COR-L47 (cell line): ENCODE data around the gene HOXB13.
A peak's percentile ranks its signal among the peaks of the same experiment; 100 is the strongest.

ENCODE experiments used
- DNase-seq: peaks from one replicate; lab custom pipeline; 2025; lab: John Stamatoyannopoulos, UW

The HOXB13 gene

DNA sequence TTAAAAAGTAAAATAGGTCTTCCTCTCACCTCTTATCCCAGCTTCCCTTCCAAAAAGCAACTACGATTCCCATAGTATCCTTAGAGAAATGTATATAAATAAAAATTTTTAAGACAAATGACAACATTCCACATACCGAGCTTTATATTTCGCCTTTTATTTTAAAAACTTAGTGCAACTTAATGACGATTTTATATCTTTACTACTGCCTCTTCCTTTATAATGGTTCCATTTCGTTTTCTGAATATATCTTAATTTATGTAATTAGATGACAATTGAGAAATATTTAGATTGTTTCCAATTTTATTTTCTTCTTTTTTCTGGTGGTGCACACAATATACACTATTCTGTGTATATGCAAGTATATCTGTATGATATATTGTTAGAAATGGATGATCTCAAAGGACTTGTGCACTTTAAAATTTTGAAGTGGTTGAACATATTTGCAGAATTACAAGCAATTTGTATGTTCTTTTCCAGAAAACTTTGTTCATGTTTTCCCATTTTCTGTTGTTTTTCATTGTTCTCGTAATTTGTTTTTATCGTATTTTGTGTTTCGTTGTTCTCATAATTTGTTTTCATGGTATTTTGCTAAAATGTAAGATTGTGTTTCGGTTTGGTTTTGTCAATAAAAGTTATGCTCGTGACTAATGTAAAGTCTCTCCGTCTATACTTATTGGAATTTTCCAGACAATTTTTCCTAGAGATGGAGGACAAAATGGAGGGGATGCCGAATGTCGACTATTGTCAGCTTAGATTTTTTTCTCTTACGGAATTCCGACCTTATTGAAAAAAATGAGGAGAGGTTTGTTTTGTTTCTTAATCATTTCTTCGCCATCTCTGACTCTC, 20.4 kb upstream of the HOXB13 start:
- no peak for DNase-seq

DNA sequence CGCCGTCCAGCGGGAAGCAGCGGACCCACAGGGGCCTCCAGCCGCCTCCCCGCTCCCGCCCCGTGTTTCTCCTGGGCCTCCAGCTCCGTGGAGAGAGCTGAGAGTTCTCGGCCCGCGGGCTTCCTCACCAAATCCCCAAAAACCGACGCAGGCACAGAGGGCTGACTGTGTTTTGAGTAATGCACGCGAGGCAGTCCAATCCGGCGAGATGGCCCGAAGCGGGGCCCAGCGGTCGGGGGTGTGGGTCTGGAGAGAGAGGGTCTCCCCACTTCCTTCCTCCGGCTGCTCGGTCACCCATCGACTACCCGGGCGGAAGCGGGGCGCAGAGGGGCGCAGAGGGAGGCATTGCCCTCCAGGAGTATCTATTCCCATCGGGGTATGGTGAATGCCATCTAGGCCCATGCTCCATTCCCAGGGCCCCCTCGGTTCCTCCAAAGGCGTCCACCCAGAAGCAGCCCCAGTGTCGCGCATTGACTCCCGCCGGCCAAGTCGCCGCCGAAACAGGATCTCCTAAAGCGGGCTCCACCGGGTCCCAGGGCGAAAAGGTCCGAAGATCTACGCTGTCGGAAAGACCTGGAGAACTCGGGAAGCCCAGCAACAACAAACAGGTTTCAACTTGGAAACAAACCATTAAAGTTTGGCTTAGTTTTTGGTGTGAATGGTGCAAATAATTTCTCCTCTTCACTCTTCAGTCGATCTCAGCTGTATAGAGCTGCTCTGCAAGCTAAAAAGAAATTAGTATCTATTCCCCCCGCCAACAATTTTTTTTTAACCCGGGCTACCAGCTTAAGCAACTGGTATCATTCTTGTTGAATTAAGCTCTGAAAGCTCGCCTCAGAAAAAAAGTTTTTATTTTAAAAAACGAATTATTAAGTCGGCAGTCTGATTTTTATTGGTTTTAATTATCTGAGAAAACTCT, 19.2 kb upstream of the HOXB13 start:
- DNase-seq: no peak

GRCh38 chr17:48746916-48747444, 18.4 kb upstream of the HOXB13 start:
- no peak for DNase-seq

- DNase-seq: peak; percentile 42
Measured at GRCh38 chr17:48745381-48746275, 17.1 kb upstream of the HOXB13 start.

DNA sequence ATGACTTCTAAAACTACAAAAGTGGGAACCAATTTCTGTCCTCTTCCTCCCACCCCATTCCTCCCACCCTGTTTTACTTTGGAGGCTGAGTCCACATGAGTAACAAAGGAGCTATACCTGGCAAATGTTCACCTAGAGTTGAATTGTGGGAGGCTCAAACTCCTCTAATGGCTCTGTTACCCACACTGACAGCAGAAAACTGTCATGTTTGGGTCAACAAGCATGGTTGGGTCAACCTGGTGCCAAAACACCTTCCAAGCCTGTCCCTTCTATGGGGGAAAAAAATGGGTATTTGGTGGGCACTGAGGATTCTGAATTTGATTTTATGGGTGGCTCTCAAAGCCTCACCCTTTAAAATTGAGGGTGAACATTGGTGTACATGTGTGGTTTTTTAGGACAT, 12.0 kb upstream of the HOXB13 start:
- DNase-seq: no peak

DNA sequence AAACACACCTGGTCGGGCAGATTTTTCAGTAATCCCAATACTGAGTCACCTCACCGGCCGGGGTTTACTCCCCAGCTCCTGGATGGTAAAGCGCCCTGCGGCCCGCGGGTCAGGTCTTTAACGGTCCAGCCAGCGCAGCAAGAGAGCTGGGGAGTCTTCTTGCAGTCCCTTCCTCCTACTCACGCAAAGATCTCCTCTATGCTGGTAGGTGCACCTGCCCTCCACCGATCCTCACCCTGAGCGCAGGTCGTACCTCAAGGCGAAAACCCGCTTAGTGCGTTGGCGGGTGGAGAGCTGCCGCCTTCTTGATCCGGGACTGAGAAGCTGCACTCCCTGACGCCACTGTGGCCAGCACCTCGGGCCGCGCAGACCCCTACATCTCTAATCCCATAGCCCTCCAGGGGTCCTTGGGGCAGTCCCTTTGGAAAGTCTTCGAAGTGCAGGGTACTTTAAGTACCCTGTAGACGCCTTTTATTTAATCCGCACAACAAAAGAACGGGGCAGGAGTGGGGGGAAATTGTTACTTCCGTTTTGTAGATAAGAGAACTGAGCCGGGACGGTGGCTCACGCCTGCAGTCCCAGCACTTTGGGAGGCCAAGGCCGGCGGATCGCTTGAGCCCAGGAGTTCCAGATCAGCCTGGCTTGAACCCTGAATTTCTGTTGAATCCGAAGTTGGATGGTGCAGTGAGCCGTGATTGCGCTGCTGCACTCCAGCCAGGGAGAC, 10.4 kb upstream of the HOXB13 start:
- no peak for DNase-seq

DNA sequence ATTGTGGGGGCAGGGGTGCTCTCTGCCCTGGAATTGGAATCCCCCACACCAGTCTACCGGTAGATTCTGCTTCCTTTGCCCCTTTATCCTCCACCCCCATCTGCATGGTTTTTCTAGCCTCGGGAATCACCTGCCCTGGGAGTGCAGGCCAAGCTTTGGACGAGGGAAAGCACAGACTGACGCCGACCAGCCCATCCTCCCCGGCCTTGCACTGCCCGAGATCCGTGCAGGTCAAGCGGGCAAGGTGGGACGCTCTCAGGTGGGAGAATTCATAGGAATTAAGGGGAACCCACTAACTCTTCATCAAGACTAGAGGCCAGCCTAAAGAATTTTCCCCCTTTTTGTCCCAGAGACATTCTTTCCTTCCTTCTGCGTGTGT, 9.9 kb upstream of the HOXB13 start:
- no peak for DNase-seq

- DNase-seq: no peak
Measured at GRCh38 chr17:48737330-48738043, 8.9 kb upstream of the HOXB13 start.

GRCh38 chr17:48735062-48735351, 6.5 kb upstream of the HOXB13 start:
- no peak for DNase-seq

DNA sequence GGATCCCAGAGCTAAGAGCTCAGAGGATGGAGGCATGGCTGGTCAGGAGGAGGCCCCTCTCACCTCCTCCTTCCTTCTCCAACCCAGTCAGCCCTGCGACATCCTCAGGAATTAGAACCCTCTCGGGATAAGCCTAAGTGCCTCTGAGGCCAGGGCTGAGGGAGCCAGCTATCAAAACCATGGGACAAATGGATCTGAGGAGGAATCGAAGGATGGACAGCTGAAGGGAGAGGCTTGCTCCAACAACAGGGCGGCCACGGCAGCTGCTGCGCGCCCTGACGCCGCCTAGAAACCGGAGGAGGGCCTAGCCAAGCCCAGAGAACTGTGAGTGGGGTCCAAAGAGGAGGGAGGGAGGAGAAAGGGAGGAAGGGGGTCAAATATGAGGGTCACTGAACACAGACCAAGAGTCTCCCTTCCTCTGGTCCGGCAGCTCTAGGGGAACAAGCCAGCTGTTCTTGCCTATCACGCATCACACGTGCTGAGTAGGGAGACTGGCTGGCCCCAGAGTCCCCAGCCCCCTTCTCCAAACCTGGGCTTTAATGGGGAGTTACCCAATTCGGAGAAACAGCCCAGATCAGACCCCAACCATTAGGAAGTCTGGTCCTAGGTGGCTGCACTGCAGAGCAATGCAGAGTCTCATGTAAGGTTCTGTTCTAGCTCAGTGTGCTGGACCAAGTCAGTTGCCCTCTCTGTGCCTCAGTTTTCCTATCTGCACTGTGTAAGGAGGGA, 5.9 kb upstream of the HOXB13 start:
- DNase-seq: no peak

DNA sequence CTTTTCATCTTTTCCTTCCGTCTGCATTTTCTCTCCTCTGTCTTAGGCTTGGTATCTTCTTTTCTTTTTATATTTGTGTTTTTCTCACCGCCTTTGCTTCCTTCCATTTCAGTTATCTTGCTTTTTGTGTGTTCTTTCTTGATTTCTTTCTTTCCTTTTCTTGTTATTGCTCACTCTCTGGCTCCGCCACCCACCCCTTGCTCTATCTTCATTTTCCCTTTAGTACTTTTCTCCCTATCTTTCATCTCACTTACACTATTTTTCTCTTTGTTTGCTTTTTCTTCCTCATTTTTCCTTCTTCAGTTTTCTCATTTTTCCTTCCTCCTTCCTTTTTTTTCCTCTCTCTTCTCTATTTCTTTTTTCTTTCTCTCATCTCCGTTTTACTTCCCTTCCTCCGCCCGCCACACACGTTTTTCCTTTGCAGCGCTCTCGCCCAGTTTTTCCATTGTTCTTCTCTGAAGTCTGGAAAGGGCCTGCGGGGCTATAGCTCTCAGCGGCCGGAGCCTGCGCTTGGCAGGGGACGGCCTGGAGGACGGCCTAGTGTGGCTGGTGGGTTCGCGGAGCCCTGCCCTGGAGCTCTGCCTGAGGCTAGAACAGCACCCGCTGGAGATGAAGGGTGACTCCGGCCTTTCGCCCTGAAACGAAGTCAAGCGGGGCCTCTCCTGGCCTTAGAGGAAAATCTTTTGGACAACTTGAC, 5.2 kb upstream of the HOXB13 start:
- DNase-seq: no peak

DNA sequence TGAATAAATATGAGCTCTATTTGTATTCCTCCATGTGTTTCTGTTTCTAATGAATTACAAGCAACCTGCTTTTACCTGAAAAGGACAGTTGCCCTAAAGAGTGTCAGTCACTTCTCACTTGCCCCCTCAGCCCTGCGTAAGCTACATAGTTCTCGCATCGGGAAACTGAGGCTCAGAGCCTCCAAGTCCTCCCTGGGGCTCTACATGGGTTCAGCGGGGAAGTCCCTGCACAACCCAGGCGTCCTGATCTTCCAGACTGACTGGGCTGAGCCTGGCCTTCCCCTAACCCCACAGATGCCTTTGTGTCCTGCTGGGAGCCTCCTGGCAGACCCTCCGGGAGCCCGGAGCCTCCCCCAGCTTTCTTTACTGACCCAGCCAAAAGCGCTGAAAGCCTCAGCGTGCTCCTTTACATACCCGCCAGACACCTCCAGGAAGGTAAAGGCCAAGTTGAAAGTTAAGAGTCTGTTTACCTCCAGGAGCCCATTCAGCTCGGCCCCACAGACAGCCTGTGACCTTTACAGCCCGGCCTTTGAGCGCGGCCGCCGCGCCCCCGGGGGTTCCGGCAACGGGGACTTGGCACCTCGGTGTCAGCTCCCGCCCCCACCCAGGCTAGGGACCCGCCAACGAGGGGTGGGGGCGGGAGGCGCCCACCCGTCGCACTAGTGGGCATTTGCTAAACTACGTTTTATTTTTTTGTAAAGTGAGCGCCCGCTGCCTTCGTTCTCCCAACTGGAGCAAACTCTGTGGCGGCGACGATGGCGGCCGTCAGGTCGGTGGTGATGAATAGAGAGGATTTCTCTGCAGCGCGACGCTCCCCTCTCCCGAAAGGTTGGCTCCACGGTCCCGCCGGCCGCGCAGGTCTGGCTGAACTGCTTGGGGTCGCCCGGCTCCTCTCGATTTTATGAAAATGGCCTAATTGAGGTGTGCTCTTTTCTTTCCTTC, 4.4 kb upstream of the HOXB13 start:
- DNase-seq: no peak

DNA sequence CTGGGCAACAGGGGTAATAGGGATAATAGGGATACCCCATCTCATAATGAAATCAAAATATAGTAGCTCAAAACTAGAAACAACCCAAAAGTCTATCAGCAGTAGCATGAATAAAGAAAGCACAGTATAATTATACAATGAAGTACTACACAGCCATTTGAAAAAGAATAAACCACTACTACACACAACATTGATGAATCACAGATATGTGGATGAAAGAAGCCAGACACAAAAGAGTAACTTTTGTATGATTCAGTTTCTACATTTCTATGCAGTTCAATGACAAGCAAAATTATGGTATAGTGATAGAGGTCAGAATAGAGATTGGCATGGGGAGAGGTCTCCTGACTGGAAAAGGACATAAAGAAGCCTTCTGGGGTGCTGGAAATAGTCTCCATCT, 2.8 kb upstream of the HOXB13 start:
- DNase-seq: no peak

GRCh38 chr17:48730240-48730550, 1.6 kb upstream of the HOXB13 start:
- DNase-seq: no peak

DNA sequence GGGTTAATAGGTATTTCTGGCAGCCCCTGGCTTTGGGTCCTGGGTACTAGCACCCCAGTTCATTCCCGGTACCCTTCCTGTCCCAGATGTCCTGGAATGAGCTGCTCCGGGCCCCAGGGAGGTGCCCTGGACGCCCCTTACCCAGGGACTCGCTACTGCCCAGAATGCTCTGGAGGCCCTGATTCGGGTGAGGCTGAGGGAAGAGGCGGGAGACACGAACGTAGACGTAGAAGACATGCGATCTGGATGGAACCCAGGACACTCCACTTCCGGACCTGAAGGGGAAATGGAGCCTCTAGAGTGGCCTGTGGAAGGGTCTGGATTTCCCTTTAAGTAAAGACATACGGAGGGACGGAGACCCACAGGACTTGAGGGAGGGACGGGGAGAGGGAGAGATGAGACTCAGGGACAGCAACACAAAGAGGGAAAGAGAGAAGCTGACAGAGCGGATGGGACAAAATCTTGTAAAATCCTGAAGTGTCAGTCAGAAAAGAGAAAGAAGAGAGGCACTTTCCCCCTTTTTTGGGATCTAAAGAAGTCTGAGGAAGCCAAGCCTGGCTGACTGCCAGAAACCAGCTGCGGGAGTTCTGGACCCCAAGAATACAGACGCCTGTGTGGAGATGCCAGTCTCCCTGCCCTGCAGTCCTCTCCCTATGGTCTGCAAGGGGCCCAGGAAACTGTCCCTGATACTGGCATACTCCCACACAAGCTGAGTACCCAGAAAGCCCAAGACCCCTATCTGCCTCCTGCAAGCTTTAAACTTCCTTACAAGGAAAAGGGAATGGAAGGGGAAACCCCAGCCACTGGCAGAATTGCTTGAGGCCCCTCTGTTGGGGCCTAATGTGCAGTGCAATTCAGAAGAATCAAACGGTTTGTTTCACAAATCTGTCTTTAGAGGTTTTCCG, 1.0 kb upstream of the HOXB13 start:
- DNase-seq: no peak

DNA sequence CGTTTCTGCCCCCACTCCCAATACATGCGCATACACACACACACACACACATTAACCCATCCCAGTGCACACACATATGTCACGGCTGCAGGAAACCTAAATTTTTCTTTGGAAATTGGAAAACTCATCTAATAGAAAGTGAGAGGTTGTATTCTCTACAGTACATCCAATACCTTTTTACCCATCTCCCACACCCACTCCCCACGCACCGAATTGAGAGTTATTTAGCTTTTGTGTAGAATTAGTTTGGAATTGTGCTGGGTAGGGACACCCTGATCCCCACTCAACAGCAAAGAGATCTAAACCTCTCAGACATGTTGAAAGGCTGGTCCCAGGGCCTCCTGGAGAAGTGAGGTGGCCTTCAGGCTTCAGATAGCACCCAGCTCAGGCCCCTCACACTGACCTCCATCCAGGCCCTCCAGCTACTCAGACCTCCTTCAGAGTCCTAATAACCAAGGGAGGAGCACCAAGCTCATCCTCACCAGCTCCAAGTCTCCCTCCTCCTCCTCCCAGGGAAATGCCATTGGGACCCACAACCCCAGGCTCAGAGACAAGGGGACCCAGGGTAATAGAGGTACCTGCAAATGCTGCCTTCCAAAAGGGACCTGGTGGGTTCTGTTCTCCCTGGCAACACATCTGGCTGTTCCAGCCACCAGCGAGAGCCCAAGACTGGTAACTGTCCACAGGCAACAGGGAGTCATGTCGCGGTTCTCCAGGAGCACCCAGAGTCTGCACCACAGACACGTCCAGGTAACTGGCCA, 955 bp downstream of the HOXB13 start:
- DNase-seq: no peak

DNA sequence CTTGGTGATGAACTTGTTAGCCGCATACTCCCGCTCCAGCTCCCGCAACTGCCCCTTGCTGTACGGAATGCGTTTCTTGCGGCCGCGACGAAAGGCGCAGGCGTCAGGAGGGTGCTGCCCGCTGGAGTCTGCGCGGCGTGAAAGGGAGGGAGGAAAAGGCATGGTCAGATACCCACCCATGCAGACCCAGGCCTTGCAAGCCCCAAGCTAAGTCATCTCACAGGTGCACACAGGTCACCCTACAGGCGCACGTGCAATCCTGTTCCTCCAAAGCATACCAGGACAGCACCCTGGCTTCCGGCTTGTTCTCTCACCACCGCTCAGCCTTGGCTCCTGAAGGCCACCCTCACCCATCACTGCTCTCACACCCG, 1.6 kb downstream of the HOXB13 start:
- no peak for DNase-seq
